VCaP (cell line): ENCODE data around the gene MYO1F.
"Not testable (repeated sequence)": the region's sequence is repeated elsewhere in the genome, so short reads cannot be mapped to it uniquely, and the experiment has no call there.

Experiments
- H3K27ac ChIP-seq: fragments of 450-650 bp; 2 replicates; pipeline ENCODE4 v1.5.1; 2017
- TF ChIP-seq, protein P1 (sequence below): fragments of 450-650 bp; conservative IDR thresholded peaks from 2 replicates; pipeline ENCODE4 v1.5.1; 2017; ENCODE audit warnings: mild to moderate bottlenecking, moderate library complexity

MYO1F gene

DNA sequence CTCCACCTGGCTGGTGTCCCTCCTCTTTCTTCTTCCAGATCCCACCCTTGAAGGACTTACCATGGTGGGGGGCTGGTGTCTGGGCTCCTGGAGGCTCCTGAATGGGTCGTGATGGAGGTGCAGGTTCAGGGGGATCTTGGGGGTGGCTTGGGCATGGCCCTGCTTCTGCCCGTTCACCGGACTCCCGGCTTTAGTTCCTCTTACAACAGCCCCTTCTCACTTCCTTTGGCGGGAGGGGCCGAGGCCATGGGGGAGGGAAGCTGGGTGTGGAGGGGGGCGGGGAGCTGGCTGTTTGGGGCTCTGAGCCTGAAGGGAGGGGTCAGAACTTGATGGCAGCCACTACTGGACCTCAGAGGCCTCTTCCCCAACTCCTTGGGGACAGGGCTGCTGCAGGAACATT, at the start of gene MYO1F:
Gene MYO1F (minus strand): TSS at position 196 of the 400 bp plus-strand sequence. CDS start 133 bp downstream, at position 63.
- TF ChIP-seq, protein P1, sequence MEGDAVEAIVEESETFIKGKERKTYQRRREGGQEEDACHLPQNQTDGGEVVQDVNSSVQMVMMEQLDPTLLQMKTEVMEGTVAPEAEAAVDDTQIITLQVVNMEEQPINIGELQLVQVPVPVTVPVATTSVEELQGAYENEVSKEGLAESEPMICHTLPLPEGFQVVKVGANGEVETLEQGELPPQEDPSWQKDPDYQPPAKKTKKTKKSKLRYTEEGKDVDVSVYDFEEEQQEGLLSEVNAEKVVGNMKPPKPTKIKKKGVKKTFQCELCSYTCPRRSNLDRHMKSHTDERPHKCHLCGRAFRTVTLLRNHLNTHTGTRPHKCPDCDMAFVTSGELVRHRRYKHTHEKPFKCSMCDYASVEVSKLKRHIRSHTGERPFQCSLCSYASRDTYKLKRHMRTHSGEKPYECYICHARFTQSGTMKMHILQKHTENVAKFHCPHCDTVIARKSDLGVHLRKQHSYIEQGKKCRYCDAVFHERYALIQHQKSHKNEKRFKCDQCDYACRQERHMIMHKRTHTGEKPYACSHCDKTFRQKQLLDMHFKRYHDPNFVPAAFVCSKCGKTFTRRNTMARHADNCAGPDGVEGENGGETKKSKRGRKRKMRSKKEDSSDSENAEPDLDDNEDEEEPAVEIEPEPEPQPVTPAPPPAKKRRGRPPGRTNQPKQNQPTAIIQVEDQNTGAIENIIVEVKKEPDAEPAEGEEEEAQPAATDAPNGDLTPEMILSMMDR = no peak
- no peak within 1 kb of the TSS for H3K27ac ChIP-seq

DNA sequence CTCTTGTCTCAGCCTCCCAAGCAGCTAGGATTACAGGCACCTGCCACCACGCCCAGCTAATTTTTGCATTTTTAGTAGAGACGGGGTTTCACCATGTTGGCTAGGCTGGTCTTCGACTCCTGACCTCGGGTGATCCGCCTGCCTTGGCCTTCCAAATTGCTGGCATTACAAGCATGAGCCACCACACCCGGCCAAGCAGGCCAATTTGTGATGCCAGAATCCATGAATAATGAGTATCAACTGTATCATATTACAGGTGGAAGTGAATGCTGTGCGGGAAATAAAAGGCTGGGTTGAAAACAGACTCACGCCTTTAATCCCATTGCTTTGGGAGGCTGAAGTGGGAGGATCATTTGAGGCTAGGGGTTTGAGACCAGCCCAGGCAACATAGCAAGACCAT, 49.6 kb upstream of the MYO1F start:
- H3K27ac ChIP-seq = no peak overlapping the region
- TF ChIP-seq, protein P1 = no peak

DNA sequence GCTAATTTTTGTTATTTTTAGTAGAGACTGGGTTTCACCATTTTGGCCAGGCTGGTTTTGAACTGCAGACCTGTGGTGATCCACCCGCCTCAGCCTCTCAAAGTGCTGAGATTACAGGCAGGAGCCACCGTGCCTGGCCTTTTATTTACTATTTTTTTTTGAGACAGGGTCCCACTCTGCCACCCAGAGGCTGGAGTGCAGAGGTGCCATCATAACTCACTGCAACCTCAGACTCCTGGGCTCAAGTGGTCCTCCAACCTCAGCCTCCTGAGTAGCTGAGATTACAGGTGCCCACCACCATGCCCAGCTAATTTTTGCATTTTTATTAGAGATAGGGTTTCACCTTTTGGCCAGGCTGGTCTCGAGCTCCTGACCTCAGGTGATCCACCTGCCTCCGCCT, 45.6 kb upstream of the MYO1F start:
- TF ChIP-seq, protein P1 = peak; percentile 16; the same call in 1 of the 2 replicates
- not testable (repeated sequence) for H3K27ac ChIP-seq

DNA sequence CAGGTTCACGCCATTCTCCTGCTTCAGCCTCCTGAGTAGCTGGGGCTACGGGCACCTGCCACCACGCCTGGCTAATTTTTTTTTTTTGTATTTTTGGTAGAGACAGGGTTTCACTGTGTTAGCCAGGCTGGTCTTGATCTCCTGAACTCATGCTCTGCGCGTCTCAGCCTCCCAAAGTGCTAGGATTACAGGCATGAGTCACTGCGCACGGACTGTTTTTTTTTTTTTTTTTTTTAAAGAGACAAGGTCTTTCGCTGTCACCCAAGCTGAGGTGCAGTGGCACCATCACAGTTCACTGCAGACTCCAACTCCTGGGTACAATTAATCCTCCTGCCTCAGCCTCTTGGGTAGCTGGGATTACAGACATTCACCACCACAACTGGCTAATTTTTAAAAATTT, 41.5 kb upstream of the MYO1F start:
- no peak overlapping the region for H3K27ac ChIP-seq
- TF ChIP-seq, protein P1 = no peak

DNA sequence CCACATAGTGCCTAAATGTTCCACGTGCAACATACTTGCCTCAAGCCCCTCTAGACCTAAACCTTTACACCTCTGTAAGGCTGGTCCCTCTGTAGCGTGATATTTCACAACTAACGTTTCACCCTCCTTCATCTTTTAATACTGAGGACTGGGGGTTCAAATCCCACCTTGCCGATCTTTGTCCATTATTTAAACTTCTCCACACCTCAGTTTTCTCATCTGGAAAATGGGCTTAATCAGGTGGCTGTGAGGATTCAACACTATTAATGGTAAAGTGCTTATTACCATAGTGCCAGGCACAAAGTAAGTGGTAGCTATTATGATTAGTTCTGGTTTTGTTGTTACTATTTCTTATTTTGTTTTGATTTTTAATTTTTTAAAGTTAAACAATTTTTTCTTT, 40.7 kb upstream of the MYO1F start:
- TF ChIP-seq, protein P1 = no peak
- no peak overlapping the region for H3K27ac ChIP-seq

DNA sequence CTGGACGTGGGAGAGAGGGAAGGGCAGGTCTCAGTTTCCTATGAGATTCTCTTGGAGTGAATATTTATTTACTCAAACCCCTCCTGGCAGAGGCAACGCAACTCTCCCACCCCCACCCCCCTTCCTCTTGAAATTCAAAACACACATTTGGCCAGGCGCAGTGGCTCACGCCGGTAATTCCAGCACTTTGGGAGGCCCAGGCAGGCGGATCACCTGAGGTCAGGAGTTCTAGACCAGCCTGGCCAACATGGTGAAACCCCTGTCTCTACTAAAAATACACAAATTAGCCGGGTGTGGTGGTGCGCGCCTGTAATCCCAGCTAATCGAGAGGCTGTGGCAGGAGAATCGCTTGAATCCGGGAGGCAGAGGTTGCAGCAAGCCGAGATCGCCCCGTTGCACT, 40.1 kb upstream of the MYO1F start:
- H3K27ac ChIP-seq = not testable (repeated sequence)

DNA sequence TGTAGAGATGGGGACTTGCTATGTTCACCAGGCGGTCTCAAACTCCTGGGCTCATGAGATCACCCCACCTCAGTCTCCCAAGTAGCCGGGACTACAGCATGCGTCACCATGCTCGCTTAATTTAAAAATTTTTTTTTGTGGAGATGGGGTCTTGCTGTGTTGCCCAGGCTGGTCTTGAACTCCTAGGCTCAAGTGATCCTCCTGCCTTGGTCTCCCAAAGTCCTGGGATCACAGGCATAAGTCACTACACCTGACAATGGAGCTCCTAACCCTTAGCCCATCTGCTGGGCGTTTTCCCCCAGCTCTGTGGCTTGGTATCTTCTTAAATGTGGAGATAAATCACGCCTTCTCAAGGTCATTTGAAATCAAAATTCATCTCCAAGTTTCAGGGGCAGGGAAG, 39.6 kb upstream of the MYO1F start:
- H3K27ac ChIP-seq = no peak overlapping the region
- TF ChIP-seq, protein P1 = no peak

DNA sequence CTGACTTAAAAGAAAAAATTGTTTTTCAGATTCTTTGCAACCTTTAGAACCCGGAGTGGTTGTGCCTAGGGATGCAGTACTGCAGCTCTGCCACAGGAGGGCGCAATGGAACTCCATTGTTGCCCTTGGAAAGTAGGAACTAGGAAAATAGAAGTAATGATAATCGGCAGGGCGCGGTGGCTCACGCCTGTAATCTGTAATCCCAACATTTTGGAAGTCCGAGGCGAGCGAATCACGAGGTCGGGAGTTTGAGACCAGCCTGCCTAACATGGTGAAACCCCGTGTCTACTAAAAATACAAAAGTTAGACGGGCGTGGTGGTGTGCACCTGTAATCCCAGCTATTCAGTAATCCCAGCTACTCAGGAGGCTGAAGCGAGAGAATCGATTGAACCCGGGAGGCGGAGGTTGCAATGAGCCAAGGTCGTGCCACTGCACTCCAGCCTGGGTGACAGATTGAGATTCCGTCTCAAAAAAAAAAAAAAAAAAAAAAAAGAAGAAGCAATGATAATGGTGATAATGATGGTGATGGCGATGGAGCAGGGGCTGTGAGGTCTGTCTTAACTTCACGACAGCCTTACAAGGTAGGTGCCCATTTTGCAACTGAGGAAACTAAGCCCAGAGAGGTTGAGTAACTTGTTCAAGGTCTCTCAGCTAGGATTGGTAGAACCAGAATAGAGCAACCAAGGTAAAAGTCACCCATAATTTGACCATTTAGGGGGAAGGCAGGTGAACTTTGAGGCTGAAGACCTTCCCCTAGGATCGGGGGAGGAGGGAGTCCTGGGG, 38.8 kb upstream of the MYO1F start:
- TF ChIP-seq, protein P1 = peak; percentile 79
- H3K27ac ChIP-seq = no peak overlapping the region
